HepG2 (cell line): ENCODE measurements around the gene GALNT10. TPM values are rescaled to one million over a fixed set of nuclear protein-coding genes. Genes with fewer than 3 reads are reported as not detected.

ENCODE experiments used
- ELF3 ChIP-seq: IDR thresholded peaks from 2 replicates; pipeline ENCODE4 v1.6.1; 2016; ENCODE audit warnings: missing genetic modification reagents, missing compliant biosample characterization
- ESRRA ChIP-seq: sonication (generic); formaldehyde crosslinking; IDR thresholded peaks from 2 replicates; pipeline ENCODE4 v1.5.1; 2020; ENCODE audit warnings: mild to moderate bottlenecking, low read depth, missing genetic modification reagents
- FOSL1 ChIP-seq: sonication (generic); formaldehyde crosslinking; IDR thresholded peaks from 2 replicates; pipeline ENCODE4 v1.9.0; 2021; ENCODE audit warnings: missing genetic modification reagents, borderline replicate concordance
- HNF1B ChIP-seq: sonication (generic); formaldehyde crosslinking; IDR thresholded peaks from 2 replicates; pipeline ENCODE4 v1.5.1; 2020; ENCODE audit warnings: mild to moderate bottlenecking, moderate library complexity, missing genetic modification reagents
- HOXA5 ChIP-seq: sonication (generic); formaldehyde crosslinking; IDR thresholded peaks from 2 replicates; pipeline ENCODE4 v1.4.0; 2020; ENCODE audit warnings: missing genetic modification reagents
- IKZF4 ChIP-seq: sonication (generic); formaldehyde crosslinking; IDR thresholded peaks from 2 replicates; pipeline ENCODE4 v1.5.1; 2020; ENCODE audit warnings: borderline replicate concordance, mild to moderate bottlenecking, low read depth, missing genetic modification reagents; ENCODE audit errors: not compliant biosample characterization
- JARID2 ChIP-seq: sonication (generic); formaldehyde crosslinking; IDR thresholded peaks from 2 replicates; pipeline ENCODE4 v1.8.1; 2023; ENCODE audit warnings: missing genetic modification reagents, inconsistent platforms; ENCODE audit not compliant: insufficient replicate concordance
- JUN ChIP-seq: sonication (generic); formaldehyde crosslinking; IDR thresholded peaks from 2 replicates; pipeline ENCODE4 v1.4.0; 2020; ENCODE audit warnings: mild to moderate bottlenecking, missing genetic modification reagents
- NFE2L2 ChIP-seq: fragments of 150-350 bp; IDR thresholded peaks from 2 replicates; pipeline ENCODE4 v1.6.1; 2014; ENCODE audit warnings: low read length
- NR2C2 ChIP-seq: sonication (generic); formaldehyde crosslinking; IDR thresholded peaks from 2 replicates; pipeline ENCODE4 v1.4.0; 2020; ENCODE audit warnings: missing genetic modification reagents, mild to moderate bottlenecking, moderate library complexity, borderline replicate concordance
- REPIN1 ChIP-seq: sonication (generic); formaldehyde crosslinking; IDR thresholded peaks from 2 replicates; pipeline ENCODE4 v1.8.0; 2022; ENCODE audit warnings: missing genetic modification reagents, low read depth, mild to moderate bottlenecking, borderline replicate concordance
- SMAD3 ChIP-seq: sonication (generic); formaldehyde crosslinking; IDR thresholded peaks from 2 replicates; pipeline ENCODE4 v1.4.0; 2020; ENCODE audit warnings: missing genetic modification reagents
- ZBTB8A ChIP-seq: sonication (generic); formaldehyde crosslinking; IDR thresholded peaks from 2 replicates; pipeline ENCODE4 v1.4.0; 2020; ENCODE audit warnings: mild to moderate bottlenecking, low read depth, missing genetic modification reagents, borderline replicate concordance
- ZHX2 ChIP-seq, 2 experiments: sonication (generic) in 1 of 2; formaldehyde crosslinking in 1 of 2; IDR thresholded peaks; 2 replicates each; pipeline versions ENCODE4 v1.6.1 to v1.9.0; 2014 to 2022; ENCODE audit warnings: antibody characterized with exemption in 1 of 2, borderline replicate concordance in 1 of 2, inconsistent platforms in 1 of 2, low read depth in 1 of 2, missing genetic modification reagents in 1 of 2
- ZNF136 ChIP-seq: sonication (generic); formaldehyde crosslinking; IDR thresholded peaks from 2 replicates; pipeline ENCODE4 v1.8.1; 2022; ENCODE audit warnings: low read depth, mild to moderate bottlenecking, moderate library complexity, missing genetic modification reagents
- ZNF350 ChIP-seq: sonication (generic); formaldehyde crosslinking; IDR thresholded peaks from 2 replicates; pipeline ENCODE4 v1.4.0; 2020; ENCODE audit warnings: mild to moderate bottlenecking, low read depth, missing genetic modification reagents, borderline replicate concordance
- ZNF451 ChIP-seq: sonication (generic); formaldehyde crosslinking; IDR thresholded peaks from 2 replicates; pipeline ENCODE4 v1.5.0; 2020; ENCODE audit warnings: mild to moderate bottlenecking, missing genetic modification reagents
- polyA plus RNA-seq, 8 experiments: library from polyadenylated mRNA; depleted of rRNA in 3 of 8; stranded (reverse) in 7 of 8; unstranded in 1 of 8; fragments of >200 nt; fragmentation: Illumina TruSeq in 4 of 8; extraction: Trizol in 4 of 8; gene quantifications; 2 replicates each; pipeline versions ENCODE4 v1.2.1 to v1.2.3, GENCODE V29; 2011 to 2016; ENCODE audit warnings: low read depth in 4 of 8, missing spikeins in 1 of 8, mixed read lengths in 1 of 8; ENCODE audit not compliant: insufficient read depth in 1 of 8
- total RNA-seq, 5 experiments: library from RNA; depleted of rRNA; stranded (reverse); fragments of >200 nt; fragmentation: Illumina TruSeq; extraction: Trizol; gene quantifications; 2 replicates each; pipeline ENCODE4 v1.2.3, GENCODE V29; 2016; ENCODE audit warnings: low read depth in 1 of 5
- TF ChIP-seq, protein P1 (sequence below): sonication (generic); formaldehyde crosslinking; IDR thresholded peaks from 2 replicates; pipeline ENCODE4 v1.9.0; 2021; ENCODE audit warnings: missing genetic modification reagents, borderline replicate concordance

Gene GALNT10
- total and polyA plus RNA-seq, 2 of the 13 experiments (the other 11 are each of a cell fraction or from before 2014, with no cell fraction given) = 8.1 to 11.2 TPM

- TF ChIP-seq HNF1B (CRISPR knock-in tag) = peak; percentile 68
- TF ChIP-seq HOXA5 = no peak
- TF ChIP-seq ZNF451 = no peak
- TF ChIP-seq ZNF350 (CRISPR knock-in tag) = no peak
- TF ChIP-seq NFE2L2 = no peak
- TF ChIP-seq ZBTB8A = no peak
- TF ChIP-seq IKZF4 (CRISPR knock-in tag) = no peak
- TF ChIP-seq NR2C2 (CRISPR knock-in tag) = no peak
- no peak for TF ChIP-seq JARID2 (CRISPR knock-in tag)
- TF ChIP-seq FOSL1 = no peak
- TF ChIP-seq SMAD3 (CRISPR knock-in tag) = no peak
- TF ChIP-seq, protein P1, sequence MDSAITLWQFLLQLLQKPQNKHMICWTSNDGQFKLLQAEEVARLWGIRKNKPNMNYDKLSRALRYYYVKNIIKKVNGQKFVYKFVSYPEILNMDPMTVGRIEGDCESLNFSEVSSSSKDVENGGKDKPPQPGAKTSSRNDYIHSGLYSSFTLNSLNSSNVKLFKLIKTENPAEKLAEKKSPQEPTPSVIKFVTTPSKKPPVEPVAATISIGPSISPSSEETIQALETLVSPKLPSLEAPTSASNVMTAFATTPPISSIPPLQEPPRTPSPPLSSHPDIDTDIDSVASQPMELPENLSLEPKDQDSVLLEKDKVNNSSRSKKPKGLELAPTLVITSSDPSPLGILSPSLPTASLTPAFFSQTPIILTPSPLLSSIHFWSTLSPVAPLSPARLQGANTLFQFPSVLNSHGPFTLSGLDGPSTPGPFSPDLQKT (CRISPR knock-in tag) = no peak
- peak; percentile 47; the same call in 1 of the 2 replicates for TF ChIP-seq ELF3 (CRISPR knock-in tag)
- TF ChIP-seq ZHX2 (IDR thresholded peaks at IDR 0.05; ENCODE audit: low read depth) = no peak
- TF ChIP-seq ZHX2 (CRISPR knock-in tag; IDR thresholded peaks at IDR 0.05; ENCODE audit: borderline replicate concordance) = no peak
- 0 out of 2 replicates have a peak, but pooled peaks have one; percentile 47 for TF ChIP-seq ZNF136
- TF ChIP-seq ESRRA (CRISPR knock-in tag) = no peak
- 0 out of 2 replicates have a peak, but pooled peaks have one; percentile 48 for TF ChIP-seq REPIN1 (CRISPR knock-in tag)
- TF ChIP-seq JUN (CRISPR knock-in tag) = no peak
Observed at GRCh38 chr5:154405078-154405792, 214.7 kb downstream of the GALNT10 start (continued).
